Measurements from ENCODE around the gene TNIK.

DNA sequence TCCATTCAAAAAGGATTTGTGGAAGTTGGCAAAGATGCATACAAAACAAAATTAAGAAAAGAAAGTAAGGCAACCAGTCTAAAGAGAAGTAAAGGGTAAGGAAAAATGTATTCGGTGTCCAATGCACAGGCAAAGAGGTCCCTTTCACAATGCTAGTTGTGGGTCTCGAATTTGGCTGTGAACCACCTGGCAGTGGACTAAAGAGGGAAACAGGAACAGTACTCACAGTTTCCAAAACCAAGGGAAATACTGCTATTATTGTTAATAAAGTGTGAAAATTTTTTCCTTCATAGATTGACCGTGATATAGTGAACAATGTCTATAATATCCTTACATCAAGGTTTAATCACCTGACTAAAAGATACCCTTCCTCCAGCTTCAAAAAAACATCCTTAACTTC is 57.9 kb downstream of the TNIK start:
- TF ChIP-seq, protein P1, sequence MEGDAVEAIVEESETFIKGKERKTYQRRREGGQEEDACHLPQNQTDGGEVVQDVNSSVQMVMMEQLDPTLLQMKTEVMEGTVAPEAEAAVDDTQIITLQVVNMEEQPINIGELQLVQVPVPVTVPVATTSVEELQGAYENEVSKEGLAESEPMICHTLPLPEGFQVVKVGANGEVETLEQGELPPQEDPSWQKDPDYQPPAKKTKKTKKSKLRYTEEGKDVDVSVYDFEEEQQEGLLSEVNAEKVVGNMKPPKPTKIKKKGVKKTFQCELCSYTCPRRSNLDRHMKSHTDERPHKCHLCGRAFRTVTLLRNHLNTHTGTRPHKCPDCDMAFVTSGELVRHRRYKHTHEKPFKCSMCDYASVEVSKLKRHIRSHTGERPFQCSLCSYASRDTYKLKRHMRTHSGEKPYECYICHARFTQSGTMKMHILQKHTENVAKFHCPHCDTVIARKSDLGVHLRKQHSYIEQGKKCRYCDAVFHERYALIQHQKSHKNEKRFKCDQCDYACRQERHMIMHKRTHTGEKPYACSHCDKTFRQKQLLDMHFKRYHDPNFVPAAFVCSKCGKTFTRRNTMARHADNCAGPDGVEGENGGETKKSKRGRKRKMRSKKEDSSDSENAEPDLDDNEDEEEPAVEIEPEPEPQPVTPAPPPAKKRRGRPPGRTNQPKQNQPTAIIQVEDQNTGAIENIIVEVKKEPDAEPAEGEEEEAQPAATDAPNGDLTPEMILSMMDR (IDR thresholded peaks at IDR 0.05; ENCODE audit: low read length), result no peak
- TF ChIP-seq EZH2 (IDR thresholded peaks at IDR 0.05; ENCODE audit: borderline replicate concordance, low read length), result no peak

All from OCI-LY1 (cell line).